Anterior cingulate cortex (tissue), 58 donors: ENCODE results near the gene DLST.

Source experiments
- DNase-seq, 58 donors: peaks; one replicate each; lab custom pipeline; 2025; lab: John Stamatoyannopoulos, UW

DLST gene

GRCh38 chr14:74936151-74936550 is 54.4 kb downstream of the DLST start:
- DNase-seq = no peak

DNA sequence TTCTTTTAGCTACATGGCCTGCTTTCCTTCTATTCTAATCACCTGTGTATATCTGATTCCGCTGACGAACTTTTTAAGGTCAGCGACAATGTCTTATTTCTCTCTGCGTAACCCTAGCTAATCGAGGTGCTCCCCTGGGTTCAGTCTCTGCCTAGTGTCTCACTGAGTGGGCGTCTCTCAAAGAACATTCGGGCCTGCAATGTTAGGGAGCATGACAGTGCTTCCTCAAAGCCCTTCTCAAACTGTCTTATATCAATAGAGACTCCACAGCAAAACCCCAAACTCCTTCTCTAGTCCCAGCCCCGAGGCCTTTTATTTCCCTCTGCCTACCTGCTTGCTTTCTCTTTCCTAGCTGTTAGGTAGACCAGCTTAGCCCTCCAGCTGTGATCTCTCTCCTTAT is 55.0 kb downstream of the DLST start:
- no peak for DNase-seq

- no peak for DNase-seq
These were observed 55.5 kb downstream of the DLST start for GRCh38 chr14:74937171-74937570.

- DNase-seq = no peak
These were observed 57.1 kb downstream of the DLST start for GRCh38 chr14:74938531-74939495.

DNA sequence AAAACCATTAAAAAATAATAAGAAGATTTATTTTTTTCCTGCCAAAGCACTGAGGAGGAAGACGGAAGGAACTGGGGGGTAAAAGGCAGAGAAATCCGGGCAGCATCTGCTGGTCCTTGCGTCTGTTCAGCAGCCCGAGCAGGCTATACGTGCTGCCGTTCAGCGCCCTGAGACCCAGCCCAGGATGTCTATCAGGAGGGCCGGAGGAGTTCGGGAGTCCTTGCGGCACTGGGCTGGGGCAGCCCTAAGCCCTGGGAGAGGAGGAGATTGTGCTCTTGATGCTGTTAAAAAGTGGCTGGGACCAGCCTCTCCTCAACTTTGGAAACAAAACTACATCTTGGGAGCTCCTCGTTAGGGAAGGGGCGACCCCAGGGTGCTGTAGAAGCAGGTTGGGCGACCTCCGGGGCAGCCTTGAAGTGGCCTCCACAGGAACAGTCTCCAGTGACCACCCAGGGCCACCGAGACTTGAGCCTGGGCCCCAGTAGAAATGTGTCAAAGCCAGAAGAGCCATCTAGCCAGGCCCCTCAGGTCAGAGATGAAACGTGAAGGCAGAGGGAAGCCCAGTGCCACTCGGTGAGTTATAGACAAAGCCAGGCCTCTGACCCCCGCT is 59.3 kb downstream of the DLST start:
- DNase-seq = no peak

GRCh38 chr14:74941676-74942097 is 60.0 kb downstream of the DLST start:
- peak in 45 of 58 donors; percentile 11 to 86 (median 43) for DNase-seq

DNA sequence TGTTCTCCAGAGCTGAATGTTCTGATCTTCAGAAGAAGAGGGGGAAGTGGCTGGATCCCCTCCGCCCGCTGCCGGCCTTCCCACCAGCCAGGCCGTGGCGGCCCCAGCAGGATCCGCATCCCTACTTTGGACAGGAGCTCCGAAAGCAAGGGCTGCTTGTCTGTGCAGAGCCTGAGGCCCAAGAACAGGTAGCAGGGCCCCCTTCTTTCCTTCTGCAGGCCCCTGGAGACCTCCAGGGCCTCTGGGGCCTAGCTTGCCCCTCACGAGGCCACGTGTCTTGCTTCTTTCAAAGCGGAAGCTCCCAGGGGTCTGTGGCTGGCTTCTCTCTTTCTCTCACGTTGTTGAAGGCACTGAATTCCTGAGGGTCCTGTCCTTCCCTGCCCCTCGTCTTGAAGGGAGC is 60.5 kb downstream of the DLST start:
- DNase-seq = no peak

DNA sequence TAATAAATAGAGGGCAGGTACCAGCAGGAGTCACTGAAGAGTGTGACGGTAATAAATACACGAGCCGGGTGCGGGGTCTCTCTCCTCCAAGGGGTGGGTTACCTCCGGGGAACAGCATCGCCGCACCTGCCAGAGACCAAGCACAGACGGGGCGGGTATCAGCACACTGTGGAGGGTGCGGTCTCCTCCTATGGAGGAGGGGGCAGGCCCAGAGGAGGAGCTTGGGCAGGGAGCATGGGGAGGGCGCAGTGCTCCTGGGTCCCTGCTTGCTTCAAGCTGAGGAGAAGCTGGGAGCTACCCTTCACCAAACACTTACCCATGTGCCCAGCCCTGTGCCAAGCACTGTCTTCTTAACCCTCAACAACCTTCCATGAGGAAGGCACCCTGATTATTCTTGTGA is 60.9 kb downstream of the DLST start:
- DNase-seq = no peak

DNA sequence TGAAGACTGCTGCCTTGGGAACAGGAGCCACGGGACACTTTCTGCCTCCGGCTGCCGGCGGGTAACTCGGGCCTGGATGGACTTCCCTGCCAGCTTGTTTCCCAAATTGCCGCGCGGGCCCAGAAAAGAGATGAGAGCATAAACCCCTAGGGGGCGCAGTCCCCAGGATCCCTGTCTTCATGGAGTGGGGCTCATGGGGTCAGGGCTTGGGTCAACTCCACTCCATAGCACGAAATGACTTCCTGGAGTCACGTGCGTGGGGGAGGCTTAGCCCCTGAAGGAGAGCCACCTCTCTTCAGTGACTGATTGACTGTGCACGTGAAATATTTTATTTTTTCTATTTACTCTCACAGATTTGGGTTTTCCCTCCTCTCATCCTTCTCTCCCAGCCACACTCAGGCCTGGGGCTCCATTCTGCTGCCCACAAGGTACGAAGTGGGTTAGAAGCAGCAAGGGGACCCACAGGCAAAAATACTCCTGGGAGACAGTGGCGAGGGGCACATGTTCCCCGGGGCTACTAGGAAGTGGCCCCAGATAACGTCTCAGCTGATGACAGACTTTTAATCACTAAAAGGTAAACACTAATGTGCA is 63.6 kb downstream of the DLST start:
- DNase-seq = peak in 7 of 58 donors; percentile 1 to 22 (median 7)

GRCh38 chr14:74945852-74946658 is 64.3 kb downstream of the DLST start:
- DNase-seq = peak in 55 of 58 donors; percentile 9 to 77 (median 48)

DNA sequence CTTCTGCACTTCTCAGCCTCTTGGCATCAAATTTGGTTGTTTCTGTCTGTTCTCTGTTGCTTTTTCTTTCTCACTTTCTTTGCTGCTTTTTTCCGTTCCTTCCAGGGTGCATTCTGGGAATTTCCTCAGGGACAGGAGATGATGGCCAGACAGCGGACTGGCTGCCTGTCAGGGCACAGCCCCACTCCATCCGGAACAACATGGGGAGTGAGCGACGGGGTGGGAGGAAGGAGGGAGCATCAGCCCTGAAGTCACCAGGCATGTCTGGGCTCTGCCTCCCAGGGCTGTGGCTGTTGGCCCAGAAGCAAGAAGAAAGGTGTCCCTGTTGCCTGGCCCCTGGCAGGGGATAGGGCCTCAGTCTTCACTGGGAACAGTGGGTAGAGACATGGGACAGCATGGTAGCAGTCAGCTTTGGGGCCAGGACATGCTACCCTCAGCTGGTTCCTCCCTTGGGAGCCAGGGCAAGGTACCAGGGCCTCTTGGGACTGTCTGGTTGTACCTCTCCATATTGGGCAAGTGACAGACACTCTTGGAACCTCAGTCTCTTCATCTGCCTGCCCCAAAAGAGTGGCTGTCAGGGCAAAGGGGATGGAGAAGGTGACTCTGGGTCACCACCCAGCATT is 65.1 kb downstream of the DLST start:
- peak in 4 of 58 donors; percentile 19 to 58 (median 39) for DNase-seq

- DNase-seq = no peak
These were observed 65.9 kb downstream of the DLST start for GRCh38 chr14:74947353-74948227.

DNA sequence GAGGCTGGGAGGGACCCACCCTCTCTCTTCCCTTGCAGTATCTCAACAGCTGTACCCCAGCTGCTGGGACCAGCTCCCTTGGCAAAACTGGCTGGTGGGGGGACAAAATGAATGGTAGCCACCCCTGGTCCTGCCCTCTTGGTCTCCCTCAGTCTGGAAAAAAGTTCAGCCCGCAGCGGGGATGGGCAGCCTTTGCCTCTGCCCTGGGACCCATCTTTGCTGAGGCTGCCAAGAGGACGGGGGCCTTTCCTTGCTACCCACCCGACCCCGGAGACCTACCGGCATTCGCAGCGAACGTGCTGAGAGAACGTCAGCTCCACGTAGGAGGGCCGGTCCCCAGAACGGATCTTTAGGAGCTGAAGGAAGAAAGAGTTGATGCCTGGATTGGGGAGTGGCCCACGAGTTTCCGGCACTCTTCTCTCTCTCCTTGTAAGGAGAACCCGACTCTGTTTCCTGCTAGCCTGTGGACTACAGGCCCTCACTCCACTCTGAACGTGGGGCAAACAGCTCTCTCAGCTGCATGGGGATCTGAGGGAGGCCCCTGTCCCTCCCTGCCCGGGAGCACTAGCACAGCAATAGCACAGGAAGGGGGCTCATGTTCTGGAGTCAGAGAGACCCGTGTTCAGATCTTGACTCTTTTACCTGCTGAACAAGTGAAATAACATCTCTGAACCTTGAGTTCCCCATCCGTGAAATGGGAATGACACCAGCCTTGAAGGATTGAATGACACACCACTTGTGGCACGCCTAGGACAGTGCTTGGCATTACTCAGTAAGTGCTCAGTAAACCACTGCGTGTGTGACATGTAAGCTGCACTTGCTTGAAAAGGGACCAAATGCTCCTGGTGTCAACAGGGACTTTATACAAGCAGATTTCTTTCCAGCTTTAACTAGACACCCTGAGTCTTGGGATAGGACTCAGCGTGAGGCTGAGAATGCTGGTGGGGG is 66.8 kb downstream of the DLST start:
- no peak for DNase-seq

- DNase-seq = no peak
These were observed 67.5 kb downstream of the DLST start for GRCh38 chr14:74949191-74949601.

GRCh38 chr14:74949859-74950573 is 68.3 kb downstream of the DLST start:
- DNase-seq = no peak

GRCh38 chr14:74950795-74951442 is 69.2 kb downstream of the DLST start:
- DNase-seq = no peak
